Left lobe of liver (tissue), 2 donors: Measurements from ENCODE around the gene DEAF1. TPM values are rescaled to one million over a fixed set of nuclear protein-coding genes. Genes with fewer than 3 reads are reported as not detected.
A peak's percentile ranks its signal among the peaks of the same experiment; 100 is the strongest.
"Not testable (repeated sequence)": the region's sequence is repeated elsewhere in the genome, so short reads cannot be mapped to it uniquely, and the experiment has no call there.

Source experiments
- ATAC-seq: fragments of 200-7000 bp; cut with Tn5 transposase; one replicate; pipeline ENCODE4 v1.9.1; 2020; ENCODE audit warnings: mild to moderate bottlenecking, moderate library complexity
- DNase-seq: peaks from one replicate; pipeline ENCODE4 v3.0.0-alpha.2; 2020; ENCODE audit warnings: low spot score
- total RNA-seq: library from RNA; stranded (reverse); gene quantifications from one replicate; pipeline ENCODE4 v1.2.1, GENCODE V29; 2021
- donor health status: DM: no; HTN: no; CAD: no; lungs with moderate emphysema.
- donor health status: DM: no; HTN: yes; CAD: no.

Gene DEAF1
- total RNA-seq: 14.8 TPM

- DNase-seq: peak; percentile 97
- peak; percentile 80 for ATAC-seq
Measured at GRCh38 chr11:694563-695287, at the start of gene DEAF1. TSS of gene DEAF1 (minus strand) at chr11:695222. CDS start at chr11:695047, 175 bp downstream.

- ATAC-seq (no peak), DNase-seq (no peak)
Measured at GRCh38 chr11:742571-743201, 47.7 kb upstream of the DEAF1 start.

- no peak for DNase-seq
Measured at GRCh38 chr11:742156-742546, 47.1 kb upstream of the DEAF1 start.

GRCh38 chr11:737899-738298, 42.9 kb upstream of the DEAF1 start:
- ATAC-seq, DNase-seq: not testable (repeated sequence)

More at GRCh38 chr11:742156-742546, 47.1 kb upstream of the DEAF1 start:
- ATAC-seq: no peak

- ATAC-seq (no peak), DNase-seq (no peak)
Measured at GRCh38 chr11:737366-737765, 42.3 kb upstream of the DEAF1 start.

- ATAC-seq, DNase-seq: not testable (repeated sequence)
Measured at GRCh38 chr11:734541-734940, 39.5 kb upstream of the DEAF1 start.

- DNase-seq (no peak), ATAC-seq (no peak)
Measured at GRCh38 chr11:733072-733471, 38.0 kb upstream of the DEAF1 start.

GRCh38 chr11:729492-730074, 34.6 kb upstream of the DEAF1 start:
- peak; percentile 56 for DNase-seq

GRCh38 chr11:728901-729491, 34.0 kb upstream of the DEAF1 start:
- peak; percentile 1 for ATAC-seq
- DNase-seq: peak; percentile 52

More at GRCh38 chr11:729492-730074, 34.6 kb upstream of the DEAF1 start:
- peak; percentile 9 for ATAC-seq

- DNase-seq (peak; percentile 85), ATAC-seq (peak; percentile 87)
Measured at GRCh38 chr11:727859-728748, 33.1 kb upstream of the DEAF1 start.

- ATAC-seq: peak; percentile 3
- DNase-seq: no peak
Measured at GRCh38 chr11:727281-727701, 32.3 kb upstream of the DEAF1 start.

- ATAC-seq (no peak), DNase-seq (peak; percentile 62)
Measured at GRCh38 chr11:726278-727220, 31.5 kb upstream of the DEAF1 start.

- no peak for ATAC-seq
- no peak for DNase-seq
Measured at GRCh38 chr11:725624-726202, 30.7 kb upstream of the DEAF1 start.

GRCh38 chr11:724778-725386, 29.9 kb upstream of the DEAF1 start:
- no peak for ATAC-seq
- no peak for DNase-seq

GRCh38 chr11:724049-724777, 29.2 kb upstream of the DEAF1 start:
- ATAC-seq: no peak
- no peak for DNase-seq

- DNase-seq (peak; percentile 51), ATAC-seq (peak; percentile 8)
Measured at GRCh38 chr11:723120-723883, 28.3 kb upstream of the DEAF1 start.

- DNase-seq (no peak), ATAC-seq (peak; percentile 3)
Measured at GRCh38 chr11:722346-722811, 27.4 kb upstream of the DEAF1 start.
